Cardiac septum (tissue), 1 donor: ENCODE measurements around the gene BIN1. TPM values are rescaled to one million over a fixed set of nuclear protein-coding genes. Genes with fewer than 3 reads are reported as not detected.

Source experiments
- DNase-seq: peaks from one replicate; pipeline ENCODE4 v3.0.0-alpha.2; 2020; ENCODE audit warnings: low spot score
- intact Hi-C: fragments of 100-400 bp; cut with DNase I; formaldehyde crosslinking; loops from one replicate; pipeline ENCODE4 v1.14.0; 2022
- total RNA-seq: library from RNA; stranded (reverse); fragmentation: NEBNext Ultra II Directional; extraction: Animal tissue kit (Norgen Biotek cat#: 25700); gene quantifications from one replicate; pipeline ENCODE4 v1.2.1, GENCODE V29; 2021
- donor health status: DM: no; HTN: no; CAD: no.

The BIN1 gene
- total RNA-seq, 1 donor from 2014 or later = 14.0 TPM

- intact Hi-C loops = loop anchor here (5.0 to 10.0 kb wide), 2 partner anchors 40 to 338 kb away; partner anchors contain the start of gene BIN1
- DNase-seq = no peak
Measured at GRCh38 chr2:127066942-127067341, 40.0 kb downstream of the BIN1 start.

DNA sequence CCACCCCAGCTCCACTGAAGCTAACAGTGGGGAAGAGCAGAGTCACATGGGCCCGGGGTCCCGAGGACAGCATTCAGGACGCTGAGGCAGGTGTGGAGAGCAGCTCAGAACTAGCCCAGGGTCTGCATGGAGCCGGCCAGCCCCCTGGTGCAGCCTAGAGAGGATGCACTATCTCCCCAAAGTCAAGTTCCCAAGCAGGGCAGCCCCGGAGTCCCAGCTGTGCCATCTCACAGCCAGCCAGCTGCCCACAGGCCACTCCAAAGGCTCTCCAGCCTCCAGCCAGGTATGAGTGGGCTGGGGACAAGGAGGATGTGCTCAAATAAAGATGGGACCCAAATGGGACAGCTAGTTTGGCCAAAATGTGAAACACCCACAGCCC is 41.0 kb downstream of the BIN1 start:
- no peak for DNase-seq
- intact Hi-C loops = loop anchor here (5.0 to 10.0 kb wide), 2 partner anchors 41 to 339 kb away; partner anchors contain the start of gene BIN1

DNA sequence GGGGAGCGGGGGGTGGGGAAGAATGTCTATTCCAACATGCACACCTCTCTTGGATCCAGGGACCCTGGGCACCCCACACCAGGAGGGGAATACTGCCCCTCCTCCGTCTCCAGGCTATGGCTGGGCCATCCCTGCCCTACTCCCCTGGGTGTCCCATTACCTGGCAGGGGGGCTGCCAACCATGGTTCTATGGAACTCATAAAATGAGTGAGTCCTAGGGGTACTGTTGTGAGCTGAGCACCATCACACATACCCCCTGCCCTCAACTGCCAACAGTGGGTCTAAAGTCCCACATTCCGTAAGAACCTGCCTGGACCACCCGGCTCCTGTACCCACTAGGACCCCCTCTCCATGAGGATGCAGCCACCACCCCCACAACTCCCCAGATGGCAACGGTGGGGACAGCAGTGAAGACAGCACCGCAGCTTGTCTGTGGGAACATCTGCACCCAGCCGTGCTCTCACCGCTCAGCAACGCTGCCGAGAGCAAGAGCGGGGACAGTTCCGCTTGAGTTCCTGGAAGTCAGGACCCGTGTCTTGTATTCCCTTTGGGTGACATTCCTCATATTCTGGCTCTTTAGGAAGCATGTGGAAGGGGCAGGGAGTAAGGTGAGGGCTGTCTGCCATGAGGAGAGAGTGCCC is 41.5 kb downstream of the BIN1 start:
- DNase-seq = no peak
- intact Hi-C loops = loop anchor here (5.0 to 10.0 kb wide), 2 partner anchors 42 to 339 kb away; partner anchors contain the start of gene BIN1

GRCh38 chr2:127064642-127065250 is 42.2 kb downstream of the BIN1 start:
- DNase-seq = peak; percentile 93
- intact Hi-C loops = loop anchor here (5.0 to 10.0 kb wide), 2 partner anchors 43 to 340 kb away; partner anchors contain the start of gene BIN1

DNA sequence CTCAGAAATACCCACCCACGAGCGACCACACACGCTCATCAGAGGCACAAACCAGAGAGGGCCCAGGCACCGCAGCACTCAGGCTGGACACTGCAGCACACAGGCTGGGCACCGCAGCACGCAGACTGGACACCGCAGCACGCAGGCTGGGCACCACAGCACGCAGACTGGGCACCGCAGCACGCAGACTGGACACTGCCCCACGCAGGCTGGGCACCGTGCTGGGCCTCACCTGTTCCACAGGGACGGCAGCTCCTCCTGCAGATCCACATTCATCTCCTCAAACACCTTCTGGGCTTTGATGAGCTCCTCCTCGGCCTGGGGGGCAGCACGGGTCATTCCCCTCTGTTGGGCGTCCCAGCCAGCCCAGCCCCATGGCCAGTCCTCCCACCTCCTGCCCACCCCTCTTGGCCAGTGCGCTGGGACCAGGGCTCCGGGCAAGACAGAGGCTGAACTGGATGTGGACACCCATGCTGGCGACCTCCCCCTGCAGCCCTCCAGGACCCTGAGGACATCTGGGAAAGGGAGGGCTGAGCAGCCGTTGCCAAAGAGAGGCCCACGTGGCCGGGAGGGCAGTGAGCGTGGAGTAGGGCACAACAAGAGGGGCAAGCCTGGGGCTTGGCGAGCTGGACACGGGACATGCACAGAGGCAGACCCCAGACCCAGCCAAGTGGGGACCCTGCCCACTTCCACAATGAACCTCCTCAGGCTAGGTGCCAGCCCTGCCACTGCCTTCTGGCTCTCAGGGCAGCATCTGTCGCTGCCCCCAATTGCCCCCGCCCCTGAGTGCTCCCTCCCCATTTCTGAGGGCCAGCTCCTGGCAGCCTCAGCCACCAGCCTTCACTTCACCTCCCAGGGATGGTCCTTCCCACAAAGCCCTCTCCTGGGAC is 43.0 kb downstream of the BIN1 start:
- DNase-seq = no peak
- intact Hi-C loops = loop anchor here (10.0 kb wide), 1 partner anchor 341 kb away; no protein-coding TSS in a partner anchor

DNA sequence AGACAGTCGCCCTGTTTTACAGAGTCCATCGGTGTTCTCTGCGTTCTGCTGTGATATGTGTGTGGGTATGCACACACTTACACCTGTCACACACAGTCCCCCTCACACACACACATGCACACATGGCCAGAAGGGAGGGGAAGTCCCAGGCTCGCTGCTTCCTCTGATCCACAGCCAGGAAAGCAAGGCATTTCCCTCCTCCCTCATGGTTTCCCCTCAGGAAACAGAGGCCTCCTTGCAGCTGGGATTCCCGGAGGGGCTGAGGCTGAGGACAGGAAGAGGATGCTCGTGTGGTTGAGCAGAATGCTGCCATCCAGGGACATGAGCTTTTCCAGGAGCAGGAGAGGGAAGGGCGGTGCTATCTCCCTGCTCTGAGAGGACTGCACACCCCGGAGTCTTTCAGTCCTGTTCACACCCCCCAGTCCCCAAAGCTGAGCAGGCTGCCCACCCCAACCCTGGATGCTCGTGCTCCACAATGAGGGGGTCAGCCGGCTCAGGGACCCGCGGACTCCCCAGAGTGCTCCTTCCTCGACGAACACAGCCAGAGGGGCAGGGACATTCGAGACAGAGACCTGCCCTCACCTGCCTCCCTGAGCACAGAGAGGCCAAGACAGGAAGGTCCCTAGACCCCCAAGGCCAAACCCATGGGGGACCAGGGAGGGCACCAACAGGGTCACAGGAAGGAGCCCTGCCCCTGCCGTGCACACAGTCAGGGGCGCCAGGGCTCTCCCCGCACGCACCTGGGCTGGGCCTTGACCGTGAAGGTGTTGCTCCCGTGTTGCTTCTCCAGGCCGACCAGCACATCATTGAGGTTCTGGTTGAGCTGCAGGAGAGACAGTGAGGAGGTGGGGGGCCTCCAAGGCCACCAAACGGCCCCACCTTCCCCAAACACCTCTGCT is 45.3 kb downstream of the BIN1 start:
- intact Hi-C loops = loop anchor here (10.0 kb wide), 1 partner anchor 343 kb away; no protein-coding TSS in a partner anchor
- DNase-seq = no peak

DNA sequence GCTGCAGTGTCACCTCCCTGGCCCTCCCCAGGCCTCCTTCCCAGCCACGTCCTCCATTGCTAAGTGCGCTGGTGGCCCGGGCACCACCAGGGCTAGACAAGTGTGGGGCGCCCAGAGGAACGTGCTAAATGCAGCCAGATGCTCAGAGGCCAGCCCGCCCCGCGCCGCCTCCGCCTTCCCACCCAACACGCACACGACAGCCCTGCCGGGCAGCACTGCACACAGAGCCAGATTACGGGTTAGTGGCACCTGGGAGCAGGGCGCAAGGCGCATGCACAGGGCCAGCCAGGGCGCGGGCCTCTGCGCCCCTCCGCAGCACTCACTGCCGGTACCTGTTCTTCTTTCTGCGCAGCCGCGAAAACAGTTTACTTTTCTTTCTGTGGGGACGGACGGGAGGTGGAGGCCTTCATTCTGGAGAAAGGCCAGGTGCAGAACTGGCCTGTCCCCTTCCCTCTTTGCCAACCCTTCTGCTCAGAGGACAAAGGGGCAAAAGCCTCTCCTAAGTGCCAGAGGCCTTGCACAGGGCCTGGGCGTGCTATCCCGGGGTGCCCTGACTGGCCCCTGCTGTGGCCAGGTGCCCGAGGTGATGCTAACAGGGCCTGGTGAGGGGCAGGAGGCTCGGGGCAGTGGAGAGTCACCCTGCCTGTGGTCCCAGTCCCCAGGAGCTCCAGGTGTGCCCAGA is 46.5 kb downstream of the BIN1 start:
- DNase-seq = no peak
- intact Hi-C loops = loop anchor here (10.0 kb wide), 1 partner anchor 344 kb away; no protein-coding TSS in a partner anchor

DNA sequence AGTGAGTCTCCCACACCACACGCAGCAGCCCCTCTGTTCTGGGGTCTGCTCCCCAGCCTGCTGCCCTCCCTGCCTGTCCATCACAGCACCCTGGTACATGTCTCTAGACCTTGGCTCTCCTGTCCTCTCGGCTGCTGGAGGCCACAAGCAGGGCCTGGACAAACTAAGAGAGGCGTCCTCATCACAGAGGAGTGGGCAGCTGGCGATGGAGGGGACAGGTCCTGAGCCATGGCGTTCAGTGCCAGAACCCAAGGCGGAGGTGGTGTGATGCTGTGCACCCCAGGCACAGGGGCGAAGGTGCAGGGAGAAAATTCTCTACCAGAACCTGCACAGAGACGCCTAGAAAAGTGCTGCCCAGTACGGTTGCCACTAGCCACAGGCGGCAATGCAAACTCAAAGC is 47.4 kb downstream of the BIN1 start:
- intact Hi-C loops = no loop called here
- DNase-seq = no peak

DNA sequence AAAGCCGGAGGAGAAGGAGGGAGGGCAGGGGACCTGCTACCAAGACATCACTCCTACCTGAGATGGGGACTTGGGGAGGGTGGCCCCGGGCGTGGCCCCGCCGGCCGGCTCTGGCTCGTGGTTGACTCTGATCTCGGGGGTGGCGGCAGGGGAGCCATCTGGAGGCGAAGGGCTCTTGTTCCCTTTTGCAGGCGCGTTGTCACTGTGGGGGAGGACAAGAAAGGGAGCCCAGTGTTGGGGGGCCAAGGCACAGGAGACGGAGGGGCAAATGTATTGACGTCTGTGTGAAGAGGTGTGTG is 48.1 kb downstream of the BIN1 start:
- intact Hi-C loops = no loop called here

DNA sequence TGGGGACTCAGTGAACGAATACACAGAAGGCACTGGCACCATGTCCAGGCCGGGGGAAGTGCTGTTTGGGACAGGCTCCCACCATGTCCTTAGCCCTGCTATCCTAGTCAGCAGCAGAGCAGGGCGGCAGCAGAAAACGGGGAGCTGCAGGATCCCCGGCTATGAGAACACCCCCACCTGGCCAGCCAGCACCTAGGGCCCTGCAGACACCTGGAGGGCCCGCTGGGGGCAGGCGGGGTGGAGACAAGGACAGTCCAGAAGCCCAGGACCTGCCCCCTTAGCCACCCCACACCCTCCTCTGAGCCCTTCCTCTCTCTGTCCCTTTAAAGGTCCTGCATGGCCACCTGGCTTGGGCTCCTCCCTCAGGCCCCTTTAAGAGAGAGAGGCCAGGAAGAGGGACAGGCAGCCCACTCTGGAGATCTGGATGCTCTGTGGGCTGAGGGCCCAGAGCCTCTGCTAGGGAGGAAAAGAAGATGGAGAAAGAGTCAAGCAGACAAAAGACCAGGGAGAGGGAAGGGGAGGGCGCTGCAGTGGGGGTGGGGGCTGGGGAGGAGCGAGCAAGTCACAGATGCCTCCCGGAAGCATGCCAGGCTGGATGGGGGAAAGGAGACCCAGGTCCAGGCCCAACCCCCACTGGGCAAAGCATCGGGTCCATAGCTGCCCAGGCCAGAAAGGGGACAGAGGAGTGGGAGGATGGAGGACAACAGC is 48.6 kb downstream of the BIN1 start:
- intact Hi-C loops = no loop called here
- DNase-seq = no peak

More for the DNA sequence above, 48.1 kb downstream of the BIN1 start:
- no peak for DNase-seq

- intact Hi-C loops = no loop called here
- no peak for DNase-seq
Measured at GRCh38 chr2:127057371-127058245, 49.3 kb downstream of the BIN1 start.

- intact Hi-C loops = no loop called here
- no peak for DNase-seq
Measured at GRCh38 chr2:127056631-127057370, 50.2 kb downstream of the BIN1 start.

DNA sequence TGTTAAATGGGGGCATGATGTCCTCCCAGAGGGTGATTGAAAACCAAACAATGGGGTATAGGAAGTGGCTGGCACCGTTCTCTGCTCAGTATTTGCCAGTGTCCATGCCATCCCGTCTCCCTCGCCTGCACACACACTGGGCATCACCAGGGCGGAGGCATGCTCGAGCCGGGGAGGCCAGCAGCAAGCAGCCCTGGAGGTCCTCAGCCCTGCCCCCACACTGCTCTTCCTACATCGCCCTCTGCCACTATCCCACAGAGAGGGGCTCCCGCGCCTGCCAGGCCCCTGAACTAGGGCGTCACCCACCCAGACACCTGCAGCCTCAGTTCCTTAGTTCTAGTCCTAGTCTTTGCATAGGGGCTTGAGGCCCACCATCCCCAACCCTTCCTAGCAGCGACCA is 50.9 kb downstream of the BIN1 start:
- DNase-seq = no peak
- intact Hi-C loops = no loop called here

GRCh38 chr2:127055786-127056076 is 51.2 kb downstream of the BIN1 start:
- no peak for DNase-seq
- intact Hi-C loops = no loop called here

DNA sequence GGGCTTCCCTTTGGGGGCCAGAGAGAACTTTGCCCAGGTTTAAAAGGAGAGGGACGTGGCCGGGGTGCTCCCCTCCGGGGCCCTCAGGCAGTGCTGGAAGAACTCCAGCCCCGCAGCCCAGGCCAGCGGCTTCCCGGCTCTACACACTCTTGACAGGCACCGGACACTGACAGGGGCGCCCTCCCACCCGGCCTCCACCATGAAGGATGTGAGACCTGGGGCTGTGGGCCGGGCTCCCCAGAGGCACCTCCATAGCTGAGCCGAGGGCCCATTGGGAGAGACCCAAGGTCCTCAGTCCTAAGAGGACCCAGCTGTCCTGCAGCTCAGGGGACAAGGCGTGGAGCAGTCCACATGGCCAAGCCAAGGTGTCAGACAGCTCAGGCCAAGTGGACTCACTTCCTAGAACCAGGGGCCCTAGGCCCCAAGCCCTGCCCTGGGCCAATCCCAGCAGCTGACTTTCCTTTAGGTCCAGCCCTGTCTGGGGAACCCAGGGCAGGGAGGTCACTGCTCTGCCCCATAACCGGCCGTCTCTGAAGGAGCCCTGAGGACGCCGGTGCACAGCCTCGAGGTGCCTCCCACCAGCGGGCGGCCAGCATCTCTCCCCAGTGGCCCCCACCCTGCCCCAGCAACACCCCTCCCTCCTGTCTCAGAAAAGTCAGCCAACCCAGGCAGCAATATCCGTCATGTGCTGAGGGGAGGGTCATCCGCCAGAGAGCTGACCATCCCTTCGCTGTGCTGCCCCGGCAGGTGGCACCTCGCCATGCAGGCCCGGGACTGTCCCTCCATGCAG is 51.8 kb downstream of the BIN1 start:
- intact Hi-C loops = no loop called here
- no peak for DNase-seq

- intact Hi-C loops = no loop called here
- no peak for DNase-seq
Measured at GRCh38 chr2:127054604-127054930, 52.4 kb downstream of the BIN1 start.
